ENCODE measurements around the gene DNAJB4.
"Not testable (repeated sequence)": the region's sequence is repeated elsewhere in the genome, so short reads cannot be mapped to it uniquely, and the experiment has no call there.

Gene DNAJB4

DNA sequence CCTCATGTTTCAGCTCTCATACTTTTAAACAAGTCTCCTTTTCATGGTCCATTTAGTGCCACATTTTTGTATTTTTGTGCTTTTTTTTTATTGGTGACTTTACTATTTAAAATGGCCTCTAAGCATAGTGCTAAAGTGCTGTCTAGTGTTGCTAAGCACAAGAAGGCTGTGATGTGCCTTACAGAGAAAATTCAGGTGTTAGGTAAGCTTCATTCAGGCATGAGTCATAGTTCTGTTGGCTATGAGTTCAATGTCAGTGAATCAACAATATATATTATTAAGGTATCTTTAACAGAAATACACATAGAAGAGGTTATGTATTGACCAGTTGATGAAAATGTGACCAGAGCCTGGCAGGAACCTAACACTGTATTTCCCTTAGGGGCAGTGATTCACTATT is 13.1 kb upstream of the DNAJB4 start:
- DNase-seq, result no peak

DNA sequence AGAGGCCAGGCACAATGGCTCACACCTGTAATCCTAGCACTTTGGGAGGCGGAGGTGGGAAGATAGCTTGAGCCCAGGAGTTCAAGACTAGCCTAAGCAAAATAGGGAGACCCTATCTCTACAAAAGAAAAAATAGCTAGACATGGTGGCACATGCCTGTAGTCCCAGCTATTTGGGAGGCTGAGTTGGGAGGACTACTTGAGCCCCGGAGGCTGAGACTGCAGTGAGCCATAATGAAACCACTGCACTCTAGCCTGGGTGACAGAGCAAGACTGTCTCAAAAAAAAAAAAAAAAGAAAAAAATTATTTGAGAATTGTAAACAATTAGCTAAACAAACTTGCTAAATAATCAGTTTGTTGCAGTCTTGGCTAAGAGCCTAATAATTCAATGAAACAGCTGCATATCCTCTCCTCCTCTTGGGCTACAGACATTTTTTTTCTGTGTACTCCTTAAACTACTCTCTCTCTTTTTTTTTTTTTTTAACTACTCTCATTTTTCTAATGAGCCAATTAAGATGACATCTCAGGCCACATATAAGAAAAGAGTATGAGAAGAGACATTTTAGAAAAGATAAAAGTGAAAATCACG is 10.5 kb upstream of the DNAJB4 start:
- DNase-seq, result no peak

DNA sequence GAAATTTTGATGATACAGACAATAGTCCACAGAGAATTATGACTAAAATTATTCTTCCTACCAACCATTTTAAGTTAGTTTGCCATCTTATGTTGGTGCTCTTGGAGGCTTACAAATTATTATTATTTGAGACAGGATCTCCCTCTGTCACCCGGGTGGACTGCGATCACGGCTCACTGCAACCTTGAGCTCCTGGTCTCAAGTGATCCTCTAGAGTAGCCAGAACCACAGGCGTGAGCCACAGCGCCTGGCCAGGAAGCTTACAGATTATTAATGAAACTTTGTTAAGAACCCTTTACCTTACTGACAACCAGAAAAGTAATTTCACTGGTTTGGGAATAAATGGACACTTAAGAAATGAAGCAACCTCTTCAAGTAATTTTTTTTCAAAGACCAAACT is 8.0 kb upstream of the DNAJB4 start:
- DNase-seq, result no peak

DNA sequence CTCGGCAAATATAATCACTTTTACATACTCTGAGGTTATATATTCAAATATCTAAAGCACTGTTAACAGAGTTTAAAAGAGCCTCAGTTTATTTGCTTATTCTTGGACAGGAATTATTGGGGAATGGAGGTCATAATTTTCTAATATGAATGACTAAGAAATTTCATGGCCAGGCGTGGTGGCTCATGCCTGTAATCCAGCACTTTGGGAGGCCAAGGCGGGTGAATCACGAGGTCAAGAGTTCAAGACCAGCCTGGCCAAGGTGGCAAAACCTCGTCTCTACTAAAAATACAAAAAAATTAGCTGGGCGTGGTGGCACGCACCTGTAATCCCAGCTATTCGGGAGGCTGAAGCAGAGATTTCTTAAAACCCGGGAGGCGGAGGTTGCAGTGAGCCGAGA is 4.2 kb upstream of the DNAJB4 start:
- not testable (repeated sequence) for DNase-seq

DNA sequence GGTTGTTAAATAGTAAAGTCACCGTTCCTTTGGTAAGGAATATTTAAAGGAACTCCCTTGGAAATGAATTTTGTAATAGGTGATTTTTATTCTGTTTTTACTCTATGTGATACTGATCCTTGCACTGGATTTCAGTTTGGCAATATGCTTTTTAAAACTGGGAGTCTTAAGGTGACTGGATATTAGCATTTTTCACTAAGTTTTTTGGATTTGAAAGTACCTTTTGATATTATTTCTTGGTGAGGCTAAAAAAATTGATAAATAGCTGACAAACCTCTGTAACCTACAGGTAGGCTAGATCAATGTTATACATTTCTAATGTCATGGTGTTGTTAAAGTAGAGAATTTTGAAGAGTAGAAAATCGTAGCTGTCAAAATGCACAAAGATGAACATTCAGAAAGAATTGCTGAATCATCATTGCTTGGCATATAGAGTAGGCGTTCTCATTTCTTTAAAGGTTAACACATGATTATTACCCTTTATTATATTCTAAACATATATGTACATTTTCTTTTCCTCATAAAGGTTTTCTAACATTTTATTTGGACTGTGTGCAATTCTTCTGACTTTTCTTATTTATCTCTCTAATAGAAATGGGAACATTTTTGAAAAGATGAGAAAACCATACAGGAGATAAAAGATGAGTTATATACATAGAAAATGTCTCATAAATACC is 1.5 kb upstream of the DNAJB4 start:
- no peak for DNase-seq

DNA sequence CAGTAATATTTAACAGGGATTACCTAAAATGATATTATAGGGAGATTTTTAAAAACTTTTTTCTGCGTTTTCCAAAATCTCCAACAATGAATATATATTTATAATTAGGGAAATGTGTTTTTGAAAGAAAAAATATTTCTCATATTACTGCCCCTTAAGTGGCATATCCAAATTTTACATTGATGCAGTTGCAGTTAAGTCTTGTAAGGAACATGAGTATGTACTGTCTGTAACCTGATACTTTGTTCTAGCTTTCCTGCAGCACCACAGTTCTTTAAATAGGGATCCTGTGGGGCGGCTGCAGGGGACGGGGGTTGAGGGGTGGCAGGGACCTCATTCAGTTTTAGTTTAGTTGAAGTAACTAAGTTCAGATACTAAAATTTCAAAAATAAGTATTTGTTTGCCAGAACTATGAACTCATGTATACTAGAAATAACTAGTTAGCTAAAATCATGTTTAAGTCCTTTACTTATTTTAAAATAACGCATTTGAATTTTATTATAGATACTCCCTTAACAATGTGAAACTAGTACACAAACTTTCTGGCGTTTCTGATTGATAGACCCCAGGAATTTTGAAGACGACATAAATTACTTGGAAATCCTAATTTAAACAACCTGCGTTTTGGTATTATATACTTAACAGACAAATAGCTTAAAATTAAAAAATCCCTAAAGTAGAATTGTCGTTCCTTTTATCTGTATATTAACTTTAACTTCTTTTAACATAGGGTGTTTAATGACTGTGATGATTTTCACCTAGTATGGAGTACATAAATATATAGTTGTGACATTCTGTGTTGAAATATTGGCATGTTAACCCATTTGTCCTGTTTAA is 639 bp upstream of the DNAJB4 start:
- peak; percentile 79 for DNase-seq

DNA sequence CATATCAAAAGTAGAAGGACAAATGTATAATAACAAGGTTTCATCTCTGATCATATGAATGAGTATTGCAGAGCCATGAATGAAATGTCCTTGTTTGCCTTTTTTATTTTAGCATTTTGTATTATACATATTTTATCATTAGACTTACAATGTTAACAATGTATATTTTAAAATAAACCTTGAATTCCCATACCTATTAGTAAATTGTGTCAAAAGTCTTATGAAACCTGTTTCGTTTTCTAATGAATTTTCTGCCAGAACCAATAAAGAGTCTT is 646 bp downstream of the DNAJB4 start:
- DNase-seq, result no peak

DNA sequence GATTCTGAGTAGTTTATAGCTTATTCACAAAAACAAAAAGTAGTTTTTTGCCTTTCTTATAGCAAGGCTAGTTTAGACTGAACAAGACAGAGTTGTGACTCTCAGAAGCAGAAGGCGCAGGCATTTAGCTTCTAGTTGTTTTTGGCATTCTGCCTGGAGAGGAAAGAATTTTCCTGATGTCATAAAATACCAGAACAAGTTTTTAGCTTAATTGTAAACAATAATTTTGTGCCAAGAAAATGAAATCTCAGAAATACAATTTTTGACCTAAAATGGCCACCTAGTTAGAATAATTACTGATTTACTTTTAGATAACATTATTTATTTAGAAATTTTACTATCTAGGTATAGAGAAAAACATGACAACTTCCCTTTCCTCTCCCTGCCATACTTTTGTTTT is 1.0 kb downstream of the DNAJB4 start:
- DNase-seq, result peak; percentile 62

DNA sequence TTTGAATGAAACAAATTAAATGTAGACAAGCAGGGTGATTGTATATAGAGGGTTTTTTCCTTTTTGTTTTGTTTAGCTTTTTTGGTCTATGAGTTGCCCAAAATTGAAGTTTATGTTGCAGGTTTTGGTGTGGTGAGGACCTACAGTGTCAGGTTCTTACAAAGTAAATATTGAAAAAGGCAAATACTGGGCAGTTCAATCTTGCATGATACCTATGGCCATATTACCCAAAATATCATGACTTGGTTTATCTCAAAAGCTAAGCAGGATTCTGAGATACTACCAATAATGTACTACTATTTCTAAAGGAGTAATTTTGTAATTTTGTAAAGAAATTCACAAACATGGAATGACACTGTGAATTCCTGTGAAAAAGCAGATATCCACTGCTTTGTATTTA is 1.8 kb downstream of the DNAJB4 start:
- no peak for DNase-seq

DNA sequence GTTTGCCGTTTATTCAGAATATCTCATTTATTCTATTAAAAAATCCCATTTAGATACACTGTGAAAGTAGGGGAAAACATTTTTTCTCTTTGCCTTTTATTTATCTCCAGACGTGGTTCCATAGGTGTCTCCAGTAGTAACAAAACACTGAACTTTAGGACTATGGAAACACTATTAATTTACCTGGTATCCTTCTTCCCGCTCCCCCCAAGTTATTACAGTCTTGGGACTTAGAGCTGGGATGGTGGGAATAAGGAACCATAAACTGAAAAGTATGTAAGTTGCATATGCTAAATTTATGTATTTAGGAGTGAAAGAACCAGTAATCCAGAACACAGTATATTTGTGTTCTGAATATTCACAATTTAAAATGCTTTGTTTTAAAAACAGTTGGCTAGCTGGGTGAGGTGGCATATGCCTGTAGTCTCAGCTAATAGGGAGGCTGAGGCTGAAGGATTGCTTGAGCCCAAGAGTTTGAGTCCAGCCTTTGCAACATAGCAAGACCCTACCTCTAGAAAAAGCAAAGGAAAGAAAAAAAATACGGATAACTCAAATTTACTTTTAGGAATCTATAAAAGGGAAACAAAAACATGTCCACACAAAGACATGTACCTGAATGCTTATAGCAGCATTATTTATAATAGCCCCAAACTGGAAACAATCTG is 3.1 kb downstream of the DNAJB4 start:
- no peak for DNase-seq

DNA sequence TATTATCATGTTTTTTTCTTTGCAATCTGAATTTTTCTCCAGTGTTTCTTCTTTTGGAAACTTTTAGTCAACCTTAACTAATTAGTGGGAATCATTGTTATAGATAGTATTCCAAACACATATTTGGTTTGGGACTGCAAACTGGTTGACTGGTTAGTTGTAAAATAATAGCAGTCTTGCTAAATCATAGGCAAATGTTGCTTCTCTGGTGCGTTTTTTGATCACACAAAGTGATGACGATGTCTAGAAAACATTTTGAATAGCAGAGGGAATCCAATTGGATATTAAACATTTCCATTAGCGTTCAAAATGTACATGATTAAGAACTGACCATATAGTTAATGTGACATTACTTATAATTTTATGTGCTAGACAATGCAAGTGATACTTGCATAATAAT is 4.5 kb downstream of the DNAJB4 start:
- DNase-seq, result no peak

DNA sequence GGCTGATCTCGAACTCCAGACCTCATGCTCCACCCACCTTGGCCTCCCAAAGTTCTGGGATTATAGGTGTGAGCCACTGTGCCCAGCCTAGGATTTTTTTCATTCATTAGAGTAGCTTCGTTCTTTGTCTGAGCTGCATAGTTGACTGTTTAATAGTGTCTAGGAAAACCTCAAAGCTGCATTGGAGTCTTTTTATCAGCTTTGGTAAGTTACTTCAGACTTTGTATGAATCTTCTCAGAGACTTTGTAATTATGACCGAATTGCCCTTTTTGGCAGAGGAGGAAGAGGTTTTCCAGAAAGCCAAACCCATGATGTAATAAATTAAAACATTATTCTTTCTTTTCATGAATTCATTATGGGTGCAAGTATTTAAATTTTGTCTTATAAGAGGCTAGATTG is 5.1 kb downstream of the DNAJB4 start:
- no peak for DNase-seq

DNA sequence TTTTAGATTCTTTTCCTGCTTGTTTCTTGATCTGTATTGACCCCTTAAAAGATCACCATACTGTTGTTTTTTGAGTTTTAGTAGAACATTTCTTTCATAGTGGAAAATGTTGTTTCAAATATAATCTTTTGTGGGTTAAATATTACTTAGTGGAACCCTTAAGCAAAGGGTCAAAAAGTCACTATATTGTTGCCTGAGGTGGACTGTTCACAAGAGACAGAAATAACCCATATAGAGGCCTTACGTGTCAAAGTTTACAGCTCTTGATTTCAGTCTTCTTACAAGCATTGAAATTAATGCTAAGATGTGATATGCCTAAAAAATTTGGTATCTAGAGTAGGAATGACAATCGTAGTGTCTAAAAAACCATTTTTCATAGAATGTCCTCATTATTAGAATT is 6.3 kb downstream of the DNAJB4 start:
- no peak for DNase-seq

DNA sequence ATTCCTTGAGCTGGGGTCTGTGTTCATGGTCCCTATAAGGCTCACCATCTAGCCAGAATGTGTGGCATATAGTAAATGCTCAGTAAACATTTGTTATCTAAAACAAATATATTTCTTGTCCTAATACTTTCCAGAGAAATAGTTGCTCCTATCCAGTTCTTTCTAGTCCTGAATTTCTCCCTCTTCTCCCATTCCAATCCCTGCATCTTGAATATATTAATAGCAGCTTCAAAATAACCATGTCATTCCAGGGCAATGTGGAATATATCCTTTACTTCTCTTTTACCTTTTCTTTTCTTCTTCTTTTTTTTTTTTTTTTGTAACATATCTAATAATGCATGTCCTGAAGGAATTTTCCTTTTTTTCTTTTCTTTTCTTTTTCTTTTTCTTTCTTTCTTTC is 10.4 kb downstream of the DNAJB4 start:
- DNase-seq, result no peak

DNA sequence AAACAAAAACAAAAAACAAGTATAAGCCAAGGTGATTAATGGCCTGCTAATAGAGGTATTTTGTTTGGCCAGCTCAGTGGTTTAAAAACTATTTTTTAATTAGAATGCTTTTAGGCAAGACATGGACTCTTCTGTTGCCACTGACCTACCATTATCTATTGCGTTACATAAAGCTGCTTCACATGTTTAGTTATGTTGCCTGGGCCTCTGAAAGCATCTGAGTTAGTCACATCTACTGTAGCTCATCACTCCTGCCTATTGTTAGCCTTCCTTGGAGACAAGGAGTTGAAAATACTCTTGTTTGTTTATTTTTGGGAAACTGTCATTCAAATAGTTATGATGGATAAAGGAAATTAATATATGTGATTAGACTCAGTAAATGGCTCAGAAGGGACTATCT is 14.3 kb downstream of the DNAJB4 start:
- no peak for DNase-seq

DNA sequence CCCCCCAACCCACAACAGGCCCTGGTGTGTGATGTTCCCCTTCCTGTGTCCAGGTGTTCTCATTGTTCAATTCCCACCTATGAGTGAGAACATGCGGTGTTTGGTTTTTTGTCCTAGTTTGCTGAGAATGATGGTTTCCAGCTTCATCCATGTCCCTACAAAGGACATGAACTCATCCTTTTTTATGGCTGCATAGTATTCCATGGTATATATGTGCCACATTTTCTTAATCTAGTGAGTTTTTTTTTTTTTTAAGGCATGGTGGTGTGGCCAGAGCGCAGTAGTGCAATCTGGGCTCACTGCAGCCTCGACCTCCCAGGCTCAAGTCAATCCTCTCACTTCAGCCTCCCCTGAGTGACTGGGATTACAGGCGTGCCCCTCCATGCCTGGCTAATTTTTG is 16.4 kb downstream of the DNAJB4 start:
- DNase-seq, result not testable (repeated sequence)

DNA sequence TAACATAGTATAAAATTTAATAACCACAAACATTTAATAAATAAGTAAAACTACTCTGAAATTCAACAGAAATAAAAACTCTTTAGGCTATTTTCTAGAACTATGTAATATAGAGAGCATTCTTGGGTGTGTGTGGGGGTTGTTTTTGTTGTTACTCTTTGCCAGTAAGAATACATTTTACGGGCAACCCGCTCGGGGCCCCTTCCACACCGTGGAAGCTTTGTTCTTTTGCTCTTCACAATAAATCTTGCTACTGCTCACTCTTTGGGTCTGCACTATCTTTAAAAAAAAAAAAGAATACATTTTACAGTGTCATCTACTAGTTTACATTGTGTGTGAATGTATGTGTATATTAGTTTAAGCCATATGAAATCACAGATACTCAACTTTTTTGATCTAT is 25.1 kb downstream of the DNAJB4 start:
- DNase-seq, result no peak

DNA sequence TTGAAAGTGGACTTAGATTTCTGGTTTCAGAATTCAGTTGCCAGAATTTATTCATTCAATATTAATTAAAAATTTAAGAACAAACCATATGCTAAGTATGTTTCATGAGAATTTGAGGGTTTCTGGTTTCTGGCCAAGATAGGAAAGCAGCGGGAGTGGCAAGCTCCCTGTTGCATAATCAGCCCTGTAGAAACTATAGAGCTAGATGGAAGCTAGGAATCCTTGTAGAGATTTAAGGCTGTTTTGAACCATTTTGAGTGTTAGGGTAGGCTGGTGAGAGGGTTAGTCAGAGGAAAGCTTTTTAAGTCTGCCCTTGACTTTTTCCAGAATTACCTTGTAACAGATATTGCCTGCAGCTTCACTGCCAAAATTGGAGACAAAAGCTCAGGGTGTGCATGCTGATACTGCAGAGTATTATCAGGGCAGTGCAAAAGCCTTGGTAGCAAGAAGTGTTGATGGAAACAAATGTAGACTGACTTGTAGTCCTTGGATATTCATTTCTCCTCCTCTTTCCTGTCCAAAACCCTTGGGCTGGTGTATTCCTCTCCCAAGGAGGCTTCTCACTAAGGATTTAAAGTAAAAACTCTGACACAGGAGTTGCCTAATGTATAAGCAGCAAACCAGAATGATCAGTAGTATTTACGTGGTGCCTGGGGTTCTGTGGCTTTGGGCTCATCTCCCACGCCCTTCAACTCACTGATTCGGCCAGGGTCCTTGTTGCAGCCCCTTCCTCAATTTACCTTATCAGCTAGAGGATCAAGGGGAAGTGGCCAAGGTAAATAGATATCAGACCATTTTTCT is 28.5 kb downstream of the DNAJB4 start:
- DNase-seq, result no peak

DNA sequence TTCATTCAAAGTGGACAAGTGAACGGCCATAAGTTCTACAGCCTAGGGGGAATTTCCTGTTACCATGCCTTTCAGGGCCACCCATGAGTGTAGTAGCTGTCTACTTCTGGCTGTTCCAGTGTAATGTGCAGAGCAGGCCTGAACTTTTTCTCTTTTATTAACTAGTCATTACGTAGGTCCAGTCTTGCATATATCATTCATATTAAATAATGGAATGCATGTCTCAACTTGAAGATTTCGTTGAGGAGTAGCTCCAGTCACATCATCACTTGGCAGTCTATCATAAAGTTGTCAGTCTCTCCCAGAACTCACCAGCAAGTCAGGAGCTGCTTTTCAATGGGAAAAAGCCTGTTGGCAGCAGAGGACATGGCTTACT is 29.0 kb downstream of the DNAJB4 start:
- no peak for DNase-seq

DNA sequence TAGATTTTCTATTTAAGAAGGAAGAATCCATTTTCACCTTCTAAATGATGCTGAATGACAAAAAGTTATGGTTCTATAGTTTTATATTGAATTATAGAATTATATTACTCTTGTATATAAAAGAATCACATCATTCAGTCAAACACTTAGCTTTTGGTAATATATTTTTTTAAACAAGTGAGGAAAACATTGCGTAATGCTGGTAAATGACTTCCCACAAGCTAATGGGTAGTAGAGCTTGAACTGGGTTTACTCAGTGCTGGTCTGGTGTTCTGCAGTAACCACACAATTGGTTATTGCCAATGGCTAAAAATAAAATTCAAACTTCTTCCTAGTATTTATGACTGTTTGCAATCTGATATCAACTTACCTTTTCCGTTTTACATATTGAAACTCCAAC is 30.4 kb downstream of the DNAJB4 start:
- DNase-seq, result no peak

DNA sequence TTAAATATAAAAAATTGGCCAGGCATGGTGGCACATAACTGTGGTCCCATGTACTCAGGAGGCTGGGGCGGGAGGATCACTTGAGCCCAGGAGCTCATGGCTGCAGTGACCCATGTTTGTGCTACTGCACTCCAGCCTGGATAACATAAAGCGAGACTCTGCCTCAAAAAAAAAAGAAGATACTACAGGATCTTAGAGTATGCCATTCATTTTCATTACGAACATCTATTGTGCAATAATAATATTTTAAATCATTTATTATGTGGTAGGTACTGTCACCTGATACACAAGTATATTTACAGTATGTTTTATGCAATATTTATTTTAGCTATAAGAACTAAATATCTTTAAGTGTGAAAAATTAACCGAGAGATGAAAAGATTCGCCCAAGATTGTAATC is 31.7 kb downstream of the DNAJB4 start:
- DNase-seq, result no peak

DNA sequence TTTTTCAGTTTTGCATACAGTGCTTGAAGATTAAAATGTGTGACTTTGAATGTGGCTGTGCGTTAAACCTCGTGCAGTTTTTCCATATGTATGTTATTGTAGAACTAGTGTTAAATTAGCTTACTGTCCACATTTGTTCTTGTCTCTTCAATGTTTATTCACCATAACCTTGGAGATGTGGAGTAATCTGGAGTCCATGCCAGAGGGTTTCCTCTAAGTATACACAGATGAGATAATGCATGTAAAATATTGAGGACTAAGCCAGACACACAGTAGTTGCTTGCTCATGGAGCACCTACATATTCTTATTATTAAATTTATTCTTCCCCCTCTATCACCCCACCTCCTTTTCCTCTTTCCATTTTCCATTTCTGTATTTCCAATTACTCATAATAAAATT is 33.3 kb downstream of the DNAJB4 start:
- no peak for DNase-seq

DNA sequence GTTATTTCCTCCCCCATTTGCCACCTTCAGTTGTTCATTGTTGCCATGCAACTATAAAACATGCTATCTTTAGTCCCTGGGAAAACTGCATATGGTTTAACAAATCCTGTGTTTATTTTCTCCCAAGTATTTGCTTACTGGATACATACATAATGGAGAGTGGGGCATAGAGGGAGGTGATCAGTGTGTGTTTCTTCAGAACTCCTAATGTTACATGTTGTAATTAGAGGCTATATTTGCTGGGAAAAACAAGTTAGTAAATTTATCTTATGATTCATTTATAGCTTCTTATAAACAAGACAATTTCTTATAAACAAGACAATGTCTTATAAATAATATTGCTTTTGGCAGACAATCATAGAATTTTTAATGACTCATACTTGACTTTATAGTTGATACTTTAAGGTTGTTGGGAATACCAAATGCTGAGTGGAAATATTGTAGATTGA is 33.8 kb downstream of the DNAJB4 start:
- DNase-seq, result no peak

Data from right hindlimb (tissue), 1 donor.